K562 (cell line): ENCODE measurements around the gene NLE1.

Source experiments
- ASH1L ChIP-seq: fragments of 450-650 bp; IDR thresholded peaks from 2 replicates; pipeline ENCODE4 v1.6.1; 2018; ENCODE audit warnings: borderline replicate concordance, mild to moderate bottlenecking, low read depth; ENCODE audit not compliant: partially characterized antibody
- CLOCK ChIP-seq: fragments of 250-450 bp; sonication (Bioruptor Pico); IDR thresholded peaks from 2 replicates; pipeline ENCODE4 v1.4.0; 2020; ENCODE audit warnings: mild to moderate bottlenecking, moderate library complexity, borderline replicate concordance
- NFYB ChIP-seq: IDR thresholded peaks from 2 replicates; pipeline ENCODE4 v1.6.1; 2011; ENCODE audit warnings: mild to moderate bottlenecking, moderate library complexity; ENCODE audit not compliant: insufficient read length; ENCODE audit errors: extremely low read depth
- NR1H2 ChIP-seq: sonication (generic); formaldehyde crosslinking; IDR thresholded peaks from 2 replicates; pipeline ENCODE4 v1.4.0; 2020; ENCODE audit warnings: mild to moderate bottlenecking, missing genetic modification reagents
- SP2 ChIP-seq: IDR thresholded peaks from 2 replicates; pipeline ENCODE4 v1.6.1; 2011; ENCODE audit warnings: mild to moderate bottlenecking, low read depth, low read length, moderate library complexity; ENCODE audit not compliant: poor library complexity, severe bottlenecking; ENCODE audit errors: extremely low read depth
- TF ChIP-seq, protein P1 (sequence below), 3 experiments: IDR thresholded peaks in 2 of 3; conservative IDR thresholded peaks in 1 of 3; 2 replicates each; pipeline ENCODE4 v1.5.1; 2011 to 2012; ENCODE audit warnings: low read length in 3 of 3, mild to moderate bottlenecking in 3 of 3, control low read depth in 2 of 3, improper control_type of control experiment in 1 of 3, inconsistent platforms in 1 of 3, low read depth in 1 of 3, mixed read lengths in 1 of 3, moderate library complexity in 1 of 3; ENCODE audit not compliant: insufficient read depth in 2 of 3

GRCh38 chr17:35101036-35101435 lies 41.1 kb downstream of the NLE1 start:
- no peak for TF ChIP-seq ASH1L
- TF ChIP-seq SP2 = no peak
- TF ChIP-seq NR1H2 = no peak
- no peak for TF ChIP-seq CLOCK (CRISPR knock-in tag)
- no peak for TF ChIP-seq NFYB
- TF ChIP-seq, protein P1, sequence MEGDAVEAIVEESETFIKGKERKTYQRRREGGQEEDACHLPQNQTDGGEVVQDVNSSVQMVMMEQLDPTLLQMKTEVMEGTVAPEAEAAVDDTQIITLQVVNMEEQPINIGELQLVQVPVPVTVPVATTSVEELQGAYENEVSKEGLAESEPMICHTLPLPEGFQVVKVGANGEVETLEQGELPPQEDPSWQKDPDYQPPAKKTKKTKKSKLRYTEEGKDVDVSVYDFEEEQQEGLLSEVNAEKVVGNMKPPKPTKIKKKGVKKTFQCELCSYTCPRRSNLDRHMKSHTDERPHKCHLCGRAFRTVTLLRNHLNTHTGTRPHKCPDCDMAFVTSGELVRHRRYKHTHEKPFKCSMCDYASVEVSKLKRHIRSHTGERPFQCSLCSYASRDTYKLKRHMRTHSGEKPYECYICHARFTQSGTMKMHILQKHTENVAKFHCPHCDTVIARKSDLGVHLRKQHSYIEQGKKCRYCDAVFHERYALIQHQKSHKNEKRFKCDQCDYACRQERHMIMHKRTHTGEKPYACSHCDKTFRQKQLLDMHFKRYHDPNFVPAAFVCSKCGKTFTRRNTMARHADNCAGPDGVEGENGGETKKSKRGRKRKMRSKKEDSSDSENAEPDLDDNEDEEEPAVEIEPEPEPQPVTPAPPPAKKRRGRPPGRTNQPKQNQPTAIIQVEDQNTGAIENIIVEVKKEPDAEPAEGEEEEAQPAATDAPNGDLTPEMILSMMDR (IDR thresholded peaks at IDR 0.05 in 2 of 3, conservative IDR thresholded peaks at IDR 0.05 in 1 of 3; ENCODE audit: insufficient read depth in 2 of 3, low read depth in 1 of 3, low read length in 3 of 3) = no peak
